Measurements from ENCODE around the gene ZNF654. TPM values are rescaled to one million over a fixed set of nuclear protein-coding genes. Genes with fewer than 3 reads are reported as not detected.
A peak's percentile ranks its signal among the peaks of the same experiment; 100 is the strongest.
"Not testable (repeated sequence)": the region's sequence is repeated elsewhere in the genome, so short reads cannot be mapped to it uniquely, and the experiment has no call there.

The ZNF654 gene
- total RNA-seq: 10 to 100 TPM; 13.1 to 20.8 (median 17.4) TPM
- long read RNA-seq, donor 1, full-length matches to known transcripts: 7 of 11 reads
- long read RNA-seq, donor 1, partial matches to known transcripts: 1 of 11 reads
- long read RNA-seq, donor 1, other reads (novel, unspliced or antisense): 3 of 11 reads
- long read RNA-seq, donor 2, partial matches to known transcripts: 1 of 4 reads
- long read RNA-seq, donor 2, other reads (novel, unspliced or antisense): 3 of 4 reads

GRCh38 chr3:88058581-88059379 is at the start of gene ZNF654, which contains the start of gene CGGBP1:
Gene ZNF654, plus strand, starts transcription at chr3:88059255. Its CDS starts 65 bp downstream, at chr3:88059320.
Gene CGGBP1, minus strand, starts transcription at chr3:88059005. Its CDS starts 3,029 bp downstream, at chr3:88055976.
- Histone ChIP-seq H3K4me1 (ENCODE audit: low read depth) (peaks cover 24% of the 10 kb centered on the region), H3K9me3 (no peaks in the 10 kb centered on the region), H3K4me3 (peak within 1 kb of the TSS; percentile 67), H3K36me3 (ENCODE audit: low read depth) (no peaks in the 10 kb centered on the region)
- intact Hi-C loops (cut with DNase I, micrococcal nuclease): no loop called here
- ATAC-seq (peak; percentile 96), DNase-seq (peak; percentile 98 to 99 (median 99))
- TF ChIP-seq CTCF (IDR thresholded peaks at IDR 0.05): peak; percentile 11

- DNase-seq (no peak), ATAC-seq (no peak)
- Histone ChIP-seq H3K4me1 (ENCODE audit: low read depth) (no peaks in the 10 kb centered on the region), H3K36me3 (ENCODE audit: low read depth) (no peaks in the 10 kb centered on the region), H3K4me3 (no peak overlapping the region), H3K9me3 (no peaks in the 10 kb centered on the region)
- intact Hi-C loops (cut with DNase I, micrococcal nuclease): no loop called here
- TF ChIP-seq CTCF (IDR thresholded peaks at IDR 0.05): no peak
Measured at GRCh38 chr3:88010810-88011209, 48.2 kb upstream of the ZNF654 start.

- intact Hi-C loops (cut with DNase I, micrococcal nuclease): no loop called here
- Histone ChIP-seq H3K9me3 (no peaks in the 10 kb centered on the region), H3K4me1 (ENCODE audit: low read depth) (no peaks in the 10 kb centered on the region), H3K36me3 (ENCODE audit: low read depth) (no peaks in the 10 kb centered on the region), H3K4me3 (no peak overlapping the region)
- ATAC-seq: no peak
- no peak for DNase-seq
- no peak for TF ChIP-seq CTCF (IDR thresholded peaks at IDR 0.05)
Measured at GRCh38 chr3:88013592-88013991, 45.5 kb upstream of the ZNF654 start.

GRCh38 chr3:88015656-88016055 is 43.4 kb upstream of the ZNF654 start:
- H3K9me3 ChIP-seq; H3K4me3 ChIP-seq; H3K36me3 ChIP-seq (ENCODE audit: low read depth); intact Hi-C loops (cut with DNase I, micrococcal nuclease); DNase-seq; ATAC-seq; H3K4me1 ChIP-seq (ENCODE audit: low read depth): not testable (repeated sequence)

GRCh38 chr3:88019024-88019423 is 40.0 kb upstream of the ZNF654 start:
- no peak for DNase-seq
- no peaks in the 10 kb centered on the region for H3K36me3 ChIP-seq (ENCODE audit: low read depth)
- intact Hi-C loops (cut with DNase I, micrococcal nuclease): no loop called here
- ATAC-seq: peak; percentile 31
- TF ChIP-seq CTCF (IDR thresholded peaks at IDR 0.05): no peak
- no peaks in the 10 kb centered on the region for H3K4me1 ChIP-seq (ENCODE audit: low read depth)
- H3K4me3 ChIP-seq: no peak overlapping the region
- no peaks in the 10 kb centered on the region for H3K9me3 ChIP-seq

- no peak for ATAC-seq
- DNase-seq: no peak
- Histone ChIP-seq H3K4me3 (no peak overlapping the region), H3K9me3 (no peaks in the 10 kb centered on the region), H3K36me3 (ENCODE audit: low read depth) (no peaks in the 10 kb centered on the region), H3K4me1 (ENCODE audit: low read depth) (no peaks in the 10 kb centered on the region)
- intact Hi-C loops (cut with DNase I, micrococcal nuclease): no loop called here
- TF ChIP-seq CTCF (IDR thresholded peaks at IDR 0.05): no peak
Measured at GRCh38 chr3:88025001-88025552, 34.0 kb upstream of the ZNF654 start.

All from mucosa of descending colon (tissue), 3 donors.